Measurements from ENCODE around the gene TRPM2. TPM values are rescaled to one million over a fixed set of nuclear protein-coding genes. Genes with fewer than 3 reads are reported as not detected.

Gene TRPM2
- total and polyA plus RNA-seq, 2 experiments from 2014 or later = not detected

GRCh38 chr21:44464351-44464750 is 110.9 kb downstream of the TRPM2 start:
- no peak for DNase-seq (ENCODE audit: low read depth in 1 of 2, low spot score in 1 of 2)
- Histone ChIP-seq H3K9me3 (ENCODE audit: low read depth) (no peaks in the 10 kb centered on the region), H3K36me3 (no peaks in the 10 kb centered on the region), H3K4me1 (ENCODE audit: low read depth) (no peaks in the 10 kb centered on the region), H3K27ac (no peak overlapping the region), H3K4me3 (no peak overlapping the region), H3K27me3 (no peaks in the 10 kb centered on the region)
- TF ChIP-seq, protein P1, sequence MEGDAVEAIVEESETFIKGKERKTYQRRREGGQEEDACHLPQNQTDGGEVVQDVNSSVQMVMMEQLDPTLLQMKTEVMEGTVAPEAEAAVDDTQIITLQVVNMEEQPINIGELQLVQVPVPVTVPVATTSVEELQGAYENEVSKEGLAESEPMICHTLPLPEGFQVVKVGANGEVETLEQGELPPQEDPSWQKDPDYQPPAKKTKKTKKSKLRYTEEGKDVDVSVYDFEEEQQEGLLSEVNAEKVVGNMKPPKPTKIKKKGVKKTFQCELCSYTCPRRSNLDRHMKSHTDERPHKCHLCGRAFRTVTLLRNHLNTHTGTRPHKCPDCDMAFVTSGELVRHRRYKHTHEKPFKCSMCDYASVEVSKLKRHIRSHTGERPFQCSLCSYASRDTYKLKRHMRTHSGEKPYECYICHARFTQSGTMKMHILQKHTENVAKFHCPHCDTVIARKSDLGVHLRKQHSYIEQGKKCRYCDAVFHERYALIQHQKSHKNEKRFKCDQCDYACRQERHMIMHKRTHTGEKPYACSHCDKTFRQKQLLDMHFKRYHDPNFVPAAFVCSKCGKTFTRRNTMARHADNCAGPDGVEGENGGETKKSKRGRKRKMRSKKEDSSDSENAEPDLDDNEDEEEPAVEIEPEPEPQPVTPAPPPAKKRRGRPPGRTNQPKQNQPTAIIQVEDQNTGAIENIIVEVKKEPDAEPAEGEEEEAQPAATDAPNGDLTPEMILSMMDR (IDR thresholded peaks at IDR 0.05; ENCODE audit: low read depth, low read length) = no peak

GRCh38 chr21:44466351-44466954 is 113.0 kb downstream of the TRPM2 start:
- H3K27ac ChIP-seq = no peak overlapping the region
- H3K9me3 ChIP-seq (ENCODE audit: low read depth) = no peaks in the 10 kb centered on the region
- no peaks in the 10 kb centered on the region for H3K36me3 ChIP-seq
- H3K4me3 ChIP-seq = no peak overlapping the region
- no peaks in the 10 kb centered on the region for H3K27me3 ChIP-seq
- TF ChIP-seq, protein P1 (IDR thresholded peaks at IDR 0.05; ENCODE audit: low read depth, low read length) = no peak
- DNase-seq (ENCODE audit: low read depth in 1 of 2, low spot score in 1 of 2) = no peak
- no peaks in the 10 kb centered on the region for H3K4me1 ChIP-seq (ENCODE audit: low read depth)

DNA sequence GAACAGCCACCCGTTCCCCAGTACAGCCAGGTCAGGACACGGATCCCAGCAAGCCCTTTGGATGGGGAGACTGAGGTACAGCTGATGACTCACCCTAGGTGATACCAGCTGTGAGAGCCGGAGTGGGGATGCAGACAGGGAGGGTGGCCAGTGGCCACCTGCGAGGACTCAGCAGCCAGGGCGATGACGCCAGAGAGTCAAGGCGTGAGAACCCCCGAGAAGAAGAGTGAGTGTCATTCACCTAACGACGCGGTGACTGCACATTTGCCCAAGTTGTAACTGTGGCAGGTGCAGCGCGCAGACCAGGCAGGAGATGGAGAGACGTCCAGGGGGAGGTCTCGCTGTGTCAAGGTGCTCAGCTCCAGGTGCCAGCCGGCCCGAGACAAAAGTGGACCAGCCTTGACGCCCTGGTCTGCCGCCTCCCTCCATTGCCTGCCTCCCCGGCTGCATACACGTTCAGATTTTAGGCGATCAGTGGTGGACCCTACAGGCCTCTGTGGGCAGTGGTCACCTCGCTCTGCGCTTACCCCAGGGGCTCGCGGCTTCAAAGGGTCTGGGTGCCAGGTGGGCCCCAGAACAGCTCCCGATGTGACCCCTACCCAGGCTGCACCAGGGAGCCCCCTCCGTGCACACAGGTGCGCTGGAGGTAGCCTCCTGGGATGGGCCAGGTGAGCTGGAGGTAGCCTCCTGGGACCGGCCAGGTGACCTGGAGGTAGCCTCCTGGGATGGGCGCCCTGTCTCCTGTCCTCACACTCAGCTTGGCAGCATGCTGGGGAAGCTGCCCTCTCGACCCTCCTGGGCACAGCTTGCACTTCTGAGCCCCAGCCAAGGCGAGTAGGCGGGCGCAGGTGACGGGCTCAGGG is 113.8 kb downstream of the TRPM2 start:
- Histone ChIP-seq H3K4me1 (ENCODE audit: low read depth) (no peaks in the 10 kb centered on the region), H3K27me3 (no peaks in the 10 kb centered on the region), H3K27ac (no peak overlapping the region), H3K9me3 (ENCODE audit: low read depth) (no peaks in the 10 kb centered on the region), H3K36me3 (no peaks in the 10 kb centered on the region), H3K4me3 (no peak overlapping the region)
- DNase-seq (ENCODE audit: low read depth in 1 of 2, low spot score in 1 of 2) = no peak
- TF ChIP-seq, protein P1 (IDR thresholded peaks at IDR 0.05; ENCODE audit: low read depth, low read length) = no peak

GRCh38 chr21:44467859-44468195 is 114.4 kb downstream of the TRPM2 start:
- no peaks in the 10 kb centered on the region for H3K36me3 ChIP-seq
- no peaks in the 10 kb centered on the region for H3K27me3 ChIP-seq
- no peak overlapping the region for H3K4me3 ChIP-seq
- no peaks in the 10 kb centered on the region for H3K4me1 ChIP-seq (ENCODE audit: low read depth)
- H3K9me3 ChIP-seq (ENCODE audit: low read depth) = no peaks in the 10 kb centered on the region
- DNase-seq (ENCODE audit: low read depth in 1 of 2, low spot score in 1 of 2) = no peak
- no peak overlapping the region for H3K27ac ChIP-seq
- TF ChIP-seq, protein P1 (IDR thresholded peaks at IDR 0.05; ENCODE audit: low read depth, low read length) = no peak

DNA sequence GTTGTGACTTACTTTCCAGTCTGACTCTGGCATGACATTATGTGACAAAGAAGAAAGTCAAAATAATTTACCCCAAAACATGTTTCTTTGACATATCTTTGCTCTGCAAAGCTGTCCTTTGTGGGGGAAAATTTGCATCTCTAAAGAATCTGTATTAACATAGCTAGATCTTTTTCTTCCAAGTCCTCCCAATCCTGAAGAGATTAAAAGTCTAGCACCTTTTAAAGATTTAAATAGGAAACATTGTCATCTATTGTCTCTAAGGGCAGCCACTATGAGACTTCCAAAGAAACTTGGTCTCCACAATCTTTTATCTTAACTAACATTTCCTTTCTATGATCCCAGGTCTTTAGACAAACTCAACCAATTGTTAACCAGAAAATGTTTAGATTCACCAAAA is 117.9 kb downstream of the TRPM2 start:
- H3K36me3 ChIP-seq = no peaks in the 10 kb centered on the region
- H3K27me3 ChIP-seq = no peaks in the 10 kb centered on the region
- no peaks in the 10 kb centered on the region for H3K9me3 ChIP-seq (ENCODE audit: low read depth)
- no peak for DNase-seq (ENCODE audit: low read depth in 1 of 2, low spot score in 1 of 2)
- no peak overlapping the region for H3K27ac ChIP-seq
- H3K4me1 ChIP-seq (ENCODE audit: low read depth) = no peaks in the 10 kb centered on the region
- no peak overlapping the region for H3K4me3 ChIP-seq
- TF ChIP-seq, protein P1 (IDR thresholded peaks at IDR 0.05; ENCODE audit: low read depth, low read length) = no peak
